CD4-positive, alpha-beta T cell treated with Interleukin-10 for 1 hour (primary cell): ENCODE data around the gene GRIN2C.

Experiments used
- DNase-seq: peaks from one replicate; pipeline ENCODE4 v3.0.0-alpha.2; 2020

GRIN2C gene

GRCh38 chr17:74842599-74843351 lies 16.9 kb downstream of the GRIN2C start:
- DNase-seq = no peak

GRCh38 chr17:74842146-74842598 lies 17.5 kb downstream of the GRIN2C start:
- DNase-seq = no peak

GRCh38 chr17:74840989-74841666 lies 18.6 kb downstream of the GRIN2C start:
- no peak for DNase-seq

- no peak for DNase-seq
These were observed 19.5 kb downstream of the GRIN2C start for GRCh38 chr17:74839990-74840852.

- DNase-seq = no peak
These were observed 21.4 kb downstream of the GRIN2C start for GRCh38 chr17:74838274-74838673.

- DNase-seq = no peak
These were observed 22.8 kb downstream of the GRIN2C start for GRCh38 chr17:74836691-74837467.

- no peak for DNase-seq
These were observed 23.5 kb downstream of the GRIN2C start for GRCh38 chr17:74836191-74836590.

- no peak for DNase-seq
These were observed 25.9 kb downstream of the GRIN2C start for GRCh38 chr17:74833501-74834377.

- DNase-seq = no peak
These were observed 27.3 kb downstream of the GRIN2C start for GRCh38 chr17:74832421-74832820.

- DNase-seq = no peak
These were observed 28.1 kb downstream of the GRIN2C start for GRCh38 chr17:74831444-74832146.

- no peak for DNase-seq
These were observed 28.8 kb downstream of the GRIN2C start for GRCh38 chr17:74830861-74831260.

- DNase-seq = no peak
These were observed 31.9 kb downstream of the GRIN2C start for GRCh38 chr17:74827800-74828199.

GRCh38 chr17:74825952-74826719 lies 33.5 kb downstream of the GRIN2C start:
- DNase-seq = no peak

- DNase-seq = no peak
These were observed 34.6 kb downstream of the GRIN2C start for GRCh38 chr17:74824961-74825627.

- DNase-seq = no peak
These were observed 36.7 kb downstream of the GRIN2C start for GRCh38 chr17:74822939-74823367.

GRCh38 chr17:74822335-74822938 lies 37.2 kb downstream of the GRIN2C start:
- no peak for DNase-seq

- DNase-seq = no peak
These were observed 37.9 kb downstream of the GRIN2C start for GRCh38 chr17:74821655-74822334.

GRCh38 chr17:74819801-74820436 lies 39.8 kb downstream of the GRIN2C start:
- no peak for DNase-seq
